DND-41 (cell line): Measurements from ENCODE around the gene EYS.

Source experiments
- CTCF ChIP-seq: IDR thresholded peaks from 2 replicates; pipeline ENCODE4 v1.5.1; 2012; ENCODE audit warnings: borderline replicate concordance, low read length, moderate library complexity, mild to moderate bottlenecking; ENCODE audit not compliant: poor library complexity, severe bottlenecking; ENCODE audit errors: extremely low read depth
- EZH2 ChIP-seq: IDR thresholded peaks from 3 replicates; pipeline ENCODE4 v1.6.1; 2012; ENCODE audit warnings: borderline replicate concordance, low read depth, mild to moderate bottlenecking, moderate library complexity, low read length, inconsistent platforms; ENCODE audit not compliant: severe bottlenecking

DNA sequence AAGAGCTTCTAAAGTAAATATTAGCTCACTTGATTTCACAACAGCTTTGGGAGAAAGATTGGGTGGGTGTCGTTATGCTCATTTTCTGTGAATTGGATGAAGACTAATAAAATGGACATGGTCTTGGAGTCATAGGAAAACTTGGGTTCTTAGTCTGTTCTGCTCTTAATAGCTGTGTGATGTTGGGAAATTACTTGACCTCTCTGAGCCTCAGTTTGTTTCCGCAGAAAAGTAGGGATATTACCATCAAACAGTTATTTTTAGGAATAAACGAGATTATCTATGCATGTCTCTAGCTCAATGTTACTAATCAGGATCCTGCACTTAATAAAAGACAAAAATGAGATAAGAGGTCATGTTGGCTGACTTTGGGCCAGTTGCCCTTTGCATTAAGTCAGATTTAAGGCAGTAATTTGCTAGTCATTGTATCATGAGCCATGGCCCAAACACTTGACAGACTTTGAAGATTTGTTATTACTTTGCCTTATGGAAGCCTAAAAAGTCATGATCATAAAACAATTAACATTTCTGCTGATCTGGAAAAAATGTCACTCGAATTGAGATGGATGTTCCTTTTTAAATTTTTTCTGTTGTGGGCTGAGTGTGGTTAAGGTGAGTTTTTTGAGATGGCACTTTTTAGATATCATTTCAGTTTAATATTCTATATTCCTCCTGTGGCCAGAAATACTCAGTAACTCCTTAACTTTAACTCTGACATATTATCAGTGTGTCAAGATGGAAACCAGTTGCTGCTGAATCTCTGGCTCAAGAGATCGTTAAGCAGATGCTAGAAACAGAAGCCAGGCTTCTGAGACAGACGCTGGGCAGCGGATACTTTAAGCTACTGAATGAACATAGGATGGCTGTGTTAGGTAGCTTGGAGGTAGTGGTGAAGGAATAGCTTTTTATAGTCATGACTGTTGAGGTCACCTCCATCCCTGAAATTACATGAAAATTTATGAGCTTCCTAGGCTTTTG lies 1779.8 kb downstream of the EYS start:
- TF ChIP-seq CTCF (no peak), EZH2 (no peak)
